SIG-M5 treated with dmso at 0.1 percent for 504 hours (cell line): ENCODE data around the gene PSMB9.
"Not testable (repeated sequence)": the region's sequence is repeated elsewhere in the genome, so short reads cannot be mapped to it uniquely, and the experiment has no call there.

Experiments
- DNase-seq: peaks from one replicate; lab custom pipeline; 2025; ENCODE audit not compliant: unreplicated experiment; lab: John Stamatoyannopoulos, UW

Gene PSMB9

DNA sequence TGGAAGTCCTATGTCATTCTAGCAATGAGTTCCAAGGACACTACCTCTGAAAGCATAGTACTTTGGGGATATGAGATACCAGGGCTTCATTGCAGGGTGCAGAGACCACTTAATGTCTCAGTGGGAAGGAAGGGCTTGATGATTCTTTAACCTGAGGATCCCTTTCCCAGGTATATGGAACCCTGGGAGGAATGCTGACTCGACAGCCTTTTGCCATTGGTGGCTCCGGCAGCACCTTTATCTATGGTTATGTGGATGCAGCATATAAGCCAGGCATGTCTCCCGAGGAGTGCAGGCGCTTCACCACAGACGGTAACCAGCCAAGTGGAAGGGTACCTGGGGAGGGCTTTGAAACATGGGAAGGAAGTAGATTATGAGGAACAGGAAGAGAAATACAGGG lies 4.2 kb downstream of the PSMB9 start:
- DNase-seq: no peak

GRCh38 chr6:32860674-32861073 lies 6.7 kb downstream of the PSMB9 start:
- DNase-seq: no peak

DNA sequence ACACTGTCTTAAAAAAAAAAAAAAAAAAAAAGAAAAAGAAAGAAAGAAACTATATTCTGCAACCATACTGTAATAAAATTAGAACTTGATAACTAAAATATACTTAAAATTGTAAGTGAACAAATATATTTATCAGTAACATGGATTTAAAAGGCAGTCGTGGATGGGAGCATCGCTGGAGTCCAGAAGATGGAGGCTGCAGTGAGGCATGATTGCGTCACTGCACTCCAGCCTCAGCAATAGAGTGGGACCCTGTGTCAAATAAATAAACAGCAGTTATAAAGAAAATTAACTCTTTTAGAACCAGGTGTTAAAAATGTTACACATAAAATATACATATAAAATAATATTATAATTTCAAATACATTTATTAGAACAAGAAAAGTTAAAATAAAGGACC lies 8.7 kb downstream of the PSMB9 start:
- DNase-seq: no peak

- DNase-seq: no peak
These were observed 11.9 kb downstream of the PSMB9 start for GRCh38 chr6:32865724-32866443.

DNA sequence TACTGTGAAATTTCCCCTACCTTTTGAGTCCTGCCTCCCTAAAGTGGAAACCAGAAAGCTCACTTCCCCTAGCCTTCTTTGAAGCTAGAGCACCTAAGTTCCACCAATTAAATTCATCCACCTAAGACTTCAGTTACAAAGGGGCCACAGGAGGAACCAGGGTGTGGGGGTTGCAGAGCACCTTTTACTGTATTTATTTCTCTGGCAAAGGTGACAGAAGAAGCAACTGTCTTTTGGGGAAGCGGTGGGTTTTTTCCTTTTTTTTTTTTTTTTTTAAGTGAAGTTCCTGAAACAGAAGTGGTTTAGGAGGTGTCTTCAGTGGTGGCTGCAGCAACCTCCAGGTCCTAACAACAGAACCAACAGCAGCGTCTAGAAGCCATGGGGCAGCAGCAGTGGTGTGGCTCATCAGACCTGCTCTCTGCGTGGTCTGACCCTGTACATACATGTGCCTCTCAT lies 13.1 kb downstream of the PSMB9 start:
- peak; percentile 12 for DNase-seq

DNA sequence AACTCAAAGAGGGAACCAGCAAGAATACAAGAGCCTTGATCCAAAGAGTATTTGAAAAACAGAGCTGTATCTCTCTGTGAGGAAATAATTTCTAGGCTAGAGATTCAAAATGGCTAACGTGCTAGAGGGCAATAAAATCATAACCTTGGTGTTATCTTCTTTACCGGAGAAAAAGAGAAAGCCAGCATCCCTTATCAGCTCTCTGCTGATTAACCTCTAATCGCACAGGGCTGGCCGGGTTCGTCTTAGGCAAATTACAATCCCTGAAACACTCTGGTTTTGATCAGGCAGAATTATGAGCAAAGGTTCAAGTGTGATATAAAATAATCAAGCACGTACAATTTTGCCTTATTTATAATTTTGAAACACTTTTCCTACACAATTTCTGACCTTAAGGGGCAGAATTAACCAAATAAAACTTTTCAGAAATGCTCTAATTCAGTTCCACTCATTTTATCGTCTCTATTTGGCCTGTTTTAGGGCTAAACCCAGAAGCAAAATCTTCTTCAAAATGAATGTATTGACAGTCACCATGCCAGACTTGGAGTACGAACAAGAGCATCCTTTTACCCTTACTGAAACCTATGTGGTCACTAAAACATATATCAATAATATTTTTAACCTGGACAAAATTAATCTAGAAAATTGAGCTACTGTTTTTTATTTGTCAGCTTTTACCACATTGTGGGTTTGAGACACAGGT lies 13.7 kb downstream of the PSMB9 start:
- no peak for DNase-seq

- DNase-seq: peak; percentile 54
These were observed 14.3 kb downstream of the PSMB9 start for GRCh38 chr6:32868257-32868788.

DNA sequence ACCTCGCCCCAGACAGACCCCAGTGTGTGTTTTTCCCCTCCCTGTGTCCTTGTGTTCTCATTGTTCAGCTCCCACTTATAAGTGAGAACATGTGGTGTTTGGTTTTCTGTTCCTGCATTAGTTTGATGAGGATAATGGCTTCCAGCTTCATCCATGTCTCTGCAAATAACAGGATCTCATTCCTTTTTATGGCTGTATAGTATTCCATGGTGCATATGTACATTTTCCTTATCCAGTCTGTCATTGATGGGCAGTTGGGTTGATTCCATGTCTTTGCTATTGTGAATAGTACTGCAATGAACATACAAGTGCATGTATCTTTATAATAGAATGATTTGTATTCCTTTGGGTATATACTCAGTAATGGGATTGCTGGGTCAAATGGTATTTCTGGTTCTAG lies 20.0 kb downstream of the PSMB9 start:
- DNase-seq: not testable (repeated sequence)

DNA sequence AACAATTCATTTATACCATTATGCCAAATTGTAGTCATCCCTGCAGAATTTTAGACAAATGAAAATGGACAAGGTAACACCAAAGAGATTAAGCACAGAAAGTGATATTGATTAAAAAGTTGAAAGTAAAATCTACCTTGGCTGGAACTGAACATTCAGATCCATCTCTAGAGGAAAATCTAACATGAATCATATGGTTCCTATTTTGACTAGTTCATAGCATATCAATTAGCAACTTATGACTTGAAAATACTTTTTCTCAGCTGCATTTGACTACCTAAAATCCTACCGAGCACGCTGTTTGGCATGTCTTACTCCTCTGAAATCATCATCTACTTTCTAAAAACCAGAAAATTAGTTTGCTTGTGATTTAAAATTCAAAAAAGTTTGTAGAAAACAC lies 22.6 kb downstream of the PSMB9 start:
- no peak for DNase-seq

DNA sequence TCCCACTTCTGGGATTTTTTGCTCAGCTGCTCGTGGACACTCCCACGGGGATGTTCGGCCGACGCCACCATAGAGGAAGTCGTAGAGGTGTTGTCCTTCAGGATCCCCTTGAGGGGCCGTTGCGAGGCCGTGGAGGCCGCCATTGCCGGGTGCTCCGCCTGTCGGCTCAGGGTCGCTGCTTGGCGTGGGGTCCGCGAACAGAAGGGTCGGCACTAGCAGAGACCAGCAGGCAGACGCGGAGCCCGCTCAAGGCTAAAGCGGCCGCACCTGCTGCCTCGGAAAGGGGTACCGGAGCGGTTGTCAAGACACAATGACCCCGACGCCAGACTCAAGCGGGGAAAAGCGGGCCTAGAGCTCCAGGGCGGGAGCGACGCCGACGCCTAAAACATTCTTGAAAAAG lies 25.7 kb downstream of the PSMB9 start:
- DNase-seq: no peak

DNA sequence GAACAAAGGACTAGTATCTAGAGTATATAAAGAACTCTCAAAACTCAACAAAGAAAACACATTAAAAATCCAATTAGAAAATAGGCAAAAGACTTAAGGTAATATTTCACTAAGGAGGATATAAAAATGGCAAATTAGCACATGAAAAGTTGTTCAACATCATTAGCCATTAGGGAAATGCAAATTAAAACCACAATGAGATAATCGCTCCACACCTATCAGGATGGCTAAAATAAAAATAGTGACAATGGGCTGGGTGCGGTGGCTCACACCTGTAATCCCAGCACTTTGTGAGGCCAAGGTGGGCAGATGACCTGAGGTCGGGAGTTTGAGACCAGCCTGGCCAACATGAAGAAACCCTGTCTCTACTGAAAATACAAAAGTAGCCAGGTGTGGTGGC lies 27.0 kb downstream of the PSMB9 start:
- DNase-seq: not testable (repeated sequence)

DNA sequence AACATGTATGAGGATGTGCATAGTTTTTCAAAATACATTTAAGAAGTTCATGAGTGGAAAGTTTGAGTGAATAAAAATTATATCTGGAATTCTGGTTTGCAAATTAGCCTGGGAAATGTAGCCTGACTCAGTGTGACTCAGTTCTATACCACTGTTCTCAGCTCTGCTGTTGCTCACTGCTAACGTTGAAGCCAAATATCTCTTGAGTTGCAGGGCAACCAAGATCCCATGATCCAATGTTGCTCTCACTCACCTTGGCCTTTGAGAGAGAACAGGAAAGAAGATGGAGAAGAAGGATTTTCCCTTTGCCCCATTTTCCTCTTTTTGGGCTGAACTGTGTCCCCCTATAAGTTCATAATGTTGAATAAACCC lies 28.9 kb downstream of the PSMB9 start:
- DNase-seq: no peak

DNA sequence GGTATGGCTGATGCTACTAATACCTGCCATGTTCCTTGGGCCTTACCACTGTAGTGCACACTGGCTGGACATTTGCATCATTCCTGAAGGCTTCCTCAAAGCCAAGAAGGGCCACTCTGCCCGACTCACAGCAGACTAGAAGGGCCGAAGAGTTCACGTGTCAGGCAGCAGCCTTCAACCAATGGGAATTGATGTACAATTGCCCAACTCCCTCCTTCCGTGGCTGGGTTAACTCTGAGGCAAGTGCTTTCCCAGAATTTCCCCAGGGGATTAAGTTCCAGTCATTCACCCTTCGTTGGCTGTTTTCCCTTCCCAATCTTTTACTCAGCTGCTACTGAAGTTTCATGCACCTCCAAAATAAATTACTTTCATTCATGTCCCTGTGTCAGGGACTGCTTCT lies 29.8 kb downstream of the PSMB9 start:
- DNase-seq: no peak

- peak; percentile 66 for DNase-seq
These were observed 31.8 kb downstream of the PSMB9 start for GRCh38 chr6:32885698-32886286.

GRCh38 chr6:32886681-32887383 lies 32.8 kb downstream of the PSMB9 start:
- no peak for DNase-seq

DNA sequence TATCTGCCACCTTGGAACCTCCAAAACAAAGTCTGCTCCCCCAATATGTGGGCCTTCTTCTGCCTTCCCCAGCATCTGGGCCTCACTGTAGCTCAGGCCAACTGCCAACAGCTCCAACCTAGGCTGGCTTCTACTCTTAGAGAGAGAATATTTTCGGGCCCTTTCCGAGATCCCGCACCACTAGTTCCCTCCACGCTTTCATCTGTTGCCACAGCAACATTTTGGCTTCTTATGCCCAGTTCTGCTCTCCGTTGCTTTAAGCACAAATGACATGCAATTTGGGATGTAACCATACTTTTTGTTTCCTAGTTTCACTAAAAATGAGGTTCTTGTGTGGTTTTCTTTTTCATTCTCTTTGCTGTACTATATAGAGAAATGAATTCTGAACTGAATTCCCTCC lies 33.6 kb downstream of the PSMB9 start:
- no peak for DNase-seq

- no peak for DNase-seq
These were observed 34.6 kb downstream of the PSMB9 start for GRCh38 chr6:32888576-32888975.

- no peak for DNase-seq
These were observed 35.5 kb downstream of the PSMB9 start for GRCh38 chr6:32889533-32889932.

- DNase-seq: peak; percentile 4
These were observed 36.8 kb downstream of the PSMB9 start for GRCh38 chr6:32890831-32891230.

DNA sequence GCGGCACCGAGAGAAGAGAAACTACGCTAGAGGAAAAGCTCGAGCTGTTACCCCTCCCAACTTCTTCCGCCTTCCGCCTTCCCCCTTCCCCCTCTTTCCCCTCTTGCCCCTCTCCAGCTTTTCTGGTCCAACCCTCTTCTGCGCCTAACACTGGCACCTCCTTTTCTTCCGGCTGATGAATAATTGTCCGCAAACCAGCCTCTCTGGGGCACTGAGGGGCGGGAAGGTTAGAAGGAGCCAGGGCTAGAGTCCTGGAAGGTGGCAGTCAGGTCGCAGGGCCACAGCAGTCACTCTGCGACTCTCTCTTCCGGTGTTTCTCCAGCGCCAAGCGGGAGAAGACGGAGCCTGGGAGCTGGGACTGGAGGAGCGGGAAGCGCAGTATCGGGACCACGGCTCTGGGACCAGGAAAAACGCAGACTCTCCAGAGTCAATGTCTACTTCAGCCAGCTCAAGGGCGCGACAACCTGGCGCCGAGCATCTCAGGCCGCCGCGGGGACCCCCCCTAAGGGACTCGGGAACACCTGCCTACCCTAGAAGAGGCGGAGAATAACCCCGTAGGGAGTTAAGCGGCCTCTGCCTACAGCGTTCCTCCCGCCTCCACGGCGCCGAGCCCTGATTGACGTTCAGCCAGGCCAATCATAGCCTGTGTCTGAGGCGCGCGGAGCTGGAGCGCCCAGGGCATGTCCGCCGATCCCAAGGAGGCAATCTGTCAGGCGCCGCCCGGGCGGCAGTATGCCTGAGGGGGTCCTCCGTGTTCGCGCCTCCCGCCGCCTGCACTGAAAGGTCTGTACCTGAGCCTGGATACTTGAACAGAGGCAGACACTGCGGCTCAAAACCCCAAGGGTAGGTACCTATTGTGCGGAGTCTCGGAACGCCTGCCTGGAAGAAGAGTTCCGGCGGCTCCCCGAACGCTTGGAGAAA lies 40.4 kb downstream of the PSMB9 start:
- peak; percentile 79 for DNase-seq
